Activated CD4-positive, alpha-beta T cell treated with anti-CD3 and anti-CD28 coated beads, Interleukin-2, amount 50 U/mL, for 1 hour (primary cell): ENCODE data around the gene CCDC88C.
"Not testable (repeated sequence)": the region's sequence is repeated elsewhere in the genome, so short reads cannot be mapped to it uniquely, and the experiment has no call there.

Experiments
- DNase-seq: peaks from one replicate; pipeline ENCODE4 v3.0.0-alpha.2; 2020

CCDC88C gene

GRCh38 chr14:91264151-91265150 is 153.2 kb downstream of the CCDC88C start:
- no peak for DNase-seq

- DNase-seq: no peak
Observed at GRCh38 chr14:91263329-91263728, 154.3 kb downstream of the CCDC88C start.

- DNase-seq: no peak
Observed at GRCh38 chr14:91261986-91262549, 155.6 kb downstream of the CCDC88C start.

- peak; percentile 32 for DNase-seq
Observed at GRCh38 chr14:91261115-91261514, 156.5 kb downstream of the CCDC88C start.

GRCh38 chr14:91258876-91259275 is 158.7 kb downstream of the CCDC88C start:
- DNase-seq: no peak

- no peak for DNase-seq
Observed at GRCh38 chr14:91258011-91258618, 159.5 kb downstream of the CCDC88C start.

- no peak for DNase-seq
Observed at GRCh38 chr14:91257328-91258010, 160.2 kb downstream of the CCDC88C start.

GRCh38 chr14:91256661-91257060 is 161.0 kb downstream of the CCDC88C start:
- no peak for DNase-seq

- no peak for DNase-seq
Observed at GRCh38 chr14:91255026-91255695, 162.5 kb downstream of the CCDC88C start.

- DNase-seq: no peak
Observed at GRCh38 chr14:91254461-91254860, 163.2 kb downstream of the CCDC88C start.

GRCh38 chr14:91253795-91254323 is 163.8 kb downstream of the CCDC88C start:
- DNase-seq: no peak

- DNase-seq: peak; percentile 39
Observed at GRCh38 chr14:91252871-91253794, 164.5 kb downstream of the CCDC88C start.

- DNase-seq: no peak
Observed at GRCh38 chr14:91250912-91251311, 166.7 kb downstream of the CCDC88C start.

- DNase-seq: no peak
Observed at GRCh38 chr14:91249841-91250616, 167.6 kb downstream of the CCDC88C start.

- DNase-seq: peak; percentile 69
Observed at GRCh38 chr14:91246051-91246852, 171.4 kb downstream of the CCDC88C start.

- DNase-seq: not testable (repeated sequence)
Observed at GRCh38 chr14:91245616-91246015, 172.0 kb downstream of the CCDC88C start.

- peak; percentile 57 for DNase-seq
Observed at GRCh38 chr14:91245029-91245428, 172.6 kb downstream of the CCDC88C start.

- no peak for DNase-seq
Observed at GRCh38 chr14:91244501-91244901, 173.1 kb downstream of the CCDC88C start, which contains the start of gene GPR68. GPR68 (minus strand) TSS chr14:91244704; CDS start chr14:91235050, 9,654 bp downstream.

GRCh38 chr14:91243074-91243471 is 174.5 kb downstream of the CCDC88C start:
- no peak for DNase-seq
